Lower lobe of right lung (tissue), 2 donors: Measurements from ENCODE around the gene GPRIN2. TPM values are rescaled to one million over a fixed set of nuclear protein-coding genes. Genes with fewer than 3 reads are reported as not detected.
A peak's percentile ranks its signal among the peaks of the same experiment; 100 is the strongest.
"Not testable (repeated sequence)": the region's sequence is repeated elsewhere in the genome, so short reads cannot be mapped to it uniquely, and the experiment has no call there.

ENCODE experiments used
- ATAC-seq, 2 donors: fragments of 200-7000 bp; cut with Tn5 transposase; one replicate each; pipeline ENCODE4 v1.9.1; 2020 to 2022; ENCODE audit warnings: mild to moderate bottlenecking in 2 of 2, moderate library complexity in 2 of 2
- DNase-seq: peaks from one replicate; pipeline ENCODE4 v3.0.0-alpha.2; 2020
- H3K27ac ChIP-seq: fragments of 200-600 bp; one replicate; pipeline ENCODE4 v1.8.0; 2022
- H3K27me3 ChIP-seq: fragments of 200-600 bp; one replicate; pipeline ENCODE4 v1.8.0; 2022; ENCODE audit warnings: low read depth
- H3K36me3 ChIP-seq: fragments of 200-600 bp; one replicate; pipeline ENCODE4 v1.8.0; 2022; ENCODE audit warnings: mild to moderate bottlenecking
- H3K4me1 ChIP-seq: fragments of 200-600 bp; one replicate; pipeline ENCODE4 v1.8.0; 2022
- H3K4me3 ChIP-seq: fragments of 200-600 bp; one replicate; pipeline ENCODE4 v1.8.0; 2022; ENCODE audit warnings: mild to moderate bottlenecking
- H3K9me3 ChIP-seq: fragments of 200-600 bp; one replicate; pipeline ENCODE4 v1.8.0; 2022
- intact Hi-C: fragments of 100-400 bp; cut with DNase I; formaldehyde crosslinking; loops from one replicate; pipeline ENCODE4 v1.11.0; 2022
- total RNA-seq: library from RNA; stranded (reverse); fragmentation: NEBNext Ultra II Directional; extraction: Animal tissue kit (Norgen Biotek cat#: 25700); gene quantifications from one replicate; pipeline ENCODE4 v1.2.1, GENCODE V29; 2021
- TF ChIP-seq, protein P1 (sequence below): fragments of 200-600 bp; IDR thresholded peaks from one replicate; pipeline ENCODE4 v1.8.0; 2022; ENCODE audit warnings: antibody characterized with exemption, mild to moderate bottlenecking
- donor health status: DM: no; HTN: yes; CAD: no; lungs with severe emphysema.

The GPRIN2 gene
- total RNA-seq, 1 donor from 2014 or later, result 42.1 TPM

DNA sequence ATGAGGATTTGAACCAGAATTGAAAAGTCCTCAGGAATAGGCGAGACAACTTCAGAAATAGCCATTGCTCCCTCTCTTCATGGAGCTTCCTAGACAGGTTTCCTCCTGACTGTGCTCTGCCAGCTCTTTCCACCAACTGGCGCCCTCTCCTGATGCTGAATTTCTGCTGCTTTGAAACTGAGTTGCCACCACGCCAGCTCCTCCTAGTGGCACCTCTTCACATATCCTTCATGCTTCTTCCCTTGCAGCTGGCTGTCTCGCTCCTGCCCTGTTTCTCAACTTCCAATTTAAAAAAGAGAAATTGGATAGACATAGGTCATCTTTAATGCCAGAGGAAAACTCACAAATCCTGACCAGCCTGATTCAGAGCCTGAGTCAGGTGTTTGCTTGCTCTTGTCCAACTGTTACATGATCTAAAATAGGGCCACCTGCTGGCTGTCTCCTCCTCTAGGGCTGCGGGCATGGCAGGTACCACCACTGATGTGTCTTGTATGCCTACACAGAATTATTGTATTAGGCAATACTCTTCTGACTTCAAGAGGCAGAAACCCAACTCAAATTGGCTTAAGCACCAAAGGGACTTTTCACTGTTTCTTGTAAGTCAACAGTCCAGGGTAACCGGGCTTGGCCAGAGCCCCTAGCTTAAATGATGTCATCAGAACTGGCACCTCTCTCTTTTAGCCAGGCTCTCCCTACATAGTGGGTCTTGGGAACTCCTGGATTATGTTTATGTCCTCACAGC is 9.3 kb upstream of the GPRIN2 start:
- H3K4me1 ChIP-seq, H3K27me3 ChIP-seq, H3K9me3 ChIP-seq, H3K27ac ChIP-seq, intact Hi-C loops, H3K36me3 ChIP-seq, H3K4me3 ChIP-seq: not testable (repeated sequence)
- ATAC-seq, result peak; percentile 92
- peak; percentile 79 for DNase-seq
- TF ChIP-seq, protein P1, sequence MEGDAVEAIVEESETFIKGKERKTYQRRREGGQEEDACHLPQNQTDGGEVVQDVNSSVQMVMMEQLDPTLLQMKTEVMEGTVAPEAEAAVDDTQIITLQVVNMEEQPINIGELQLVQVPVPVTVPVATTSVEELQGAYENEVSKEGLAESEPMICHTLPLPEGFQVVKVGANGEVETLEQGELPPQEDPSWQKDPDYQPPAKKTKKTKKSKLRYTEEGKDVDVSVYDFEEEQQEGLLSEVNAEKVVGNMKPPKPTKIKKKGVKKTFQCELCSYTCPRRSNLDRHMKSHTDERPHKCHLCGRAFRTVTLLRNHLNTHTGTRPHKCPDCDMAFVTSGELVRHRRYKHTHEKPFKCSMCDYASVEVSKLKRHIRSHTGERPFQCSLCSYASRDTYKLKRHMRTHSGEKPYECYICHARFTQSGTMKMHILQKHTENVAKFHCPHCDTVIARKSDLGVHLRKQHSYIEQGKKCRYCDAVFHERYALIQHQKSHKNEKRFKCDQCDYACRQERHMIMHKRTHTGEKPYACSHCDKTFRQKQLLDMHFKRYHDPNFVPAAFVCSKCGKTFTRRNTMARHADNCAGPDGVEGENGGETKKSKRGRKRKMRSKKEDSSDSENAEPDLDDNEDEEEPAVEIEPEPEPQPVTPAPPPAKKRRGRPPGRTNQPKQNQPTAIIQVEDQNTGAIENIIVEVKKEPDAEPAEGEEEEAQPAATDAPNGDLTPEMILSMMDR, result peak; percentile 65

DNA sequence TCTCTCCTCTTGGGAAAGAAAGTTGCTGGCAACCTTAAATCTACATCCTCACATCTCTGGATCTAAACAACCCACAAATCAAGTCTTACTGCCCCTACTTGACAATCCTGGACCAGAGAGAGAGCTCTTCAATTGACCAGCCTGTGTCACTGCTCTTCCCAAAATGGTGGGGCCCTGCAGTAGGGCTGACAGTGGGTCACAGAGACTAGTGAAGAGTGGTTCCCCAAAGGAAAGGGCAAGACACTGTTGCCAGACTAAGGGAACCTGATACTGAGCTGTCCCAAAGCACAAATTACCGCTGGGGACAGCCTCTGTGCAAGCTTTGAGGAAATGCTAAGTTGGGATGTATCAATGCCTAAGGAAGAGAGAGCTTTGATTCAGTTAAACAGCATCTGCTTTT is 4.5 kb upstream of the GPRIN2 start:
- DNase-seq, result no peak

DNA sequence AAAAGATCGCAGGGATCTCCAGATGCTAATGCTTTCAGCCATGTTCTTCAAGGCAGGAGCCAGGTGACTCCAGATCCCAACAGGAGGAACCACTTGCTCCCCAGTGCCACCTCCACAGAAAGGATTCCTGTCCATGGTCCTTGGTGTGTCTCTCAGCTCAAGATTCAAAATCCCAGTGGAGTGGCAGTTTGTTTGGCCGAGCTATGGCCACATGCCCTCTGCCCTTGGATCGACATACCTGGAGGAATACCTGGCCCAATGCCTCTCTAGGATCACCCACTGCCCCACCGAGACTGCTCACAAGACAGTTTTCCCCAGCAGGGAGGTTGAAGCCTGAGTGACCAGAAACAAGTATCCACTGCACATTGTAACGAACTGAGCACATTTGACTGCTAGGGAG is 3.9 kb upstream of the GPRIN2 start:
- intact Hi-C loops, result no loop called here
- DNase-seq (peak; percentile 43), ATAC-seq (no peak)
- Histone ChIP-seq H3K27me3 (peaks cover 42% of the 10 kb centered on the region), H3K9me3 (no peaks in the 10 kb centered on the region), H3K36me3 (no peaks in the 10 kb centered on the region), H3K4me1 (peaks cover 10% of the 10 kb centered on the region), H3K4me3 (no peak overlapping the region), H3K27ac (no peak overlapping the region)
- TF ChIP-seq, protein P1, result no peak

More for the DNA sequence above, 4.5 kb upstream of the GPRIN2 start:
- intact Hi-C loops, result no loop called here
- no peak for ATAC-seq
- Histone ChIP-seq H3K27ac (no peak overlapping the region), H3K4me3 (no peak overlapping the region), H3K9me3 (no peaks in the 10 kb centered on the region), H3K4me1 (peaks cover 4% of the 10 kb centered on the region), H3K36me3 (no peaks in the 10 kb centered on the region), H3K27me3 (peaks cover 36% of the 10 kb centered on the region)
- TF ChIP-seq, protein P1, result no peak

DNA sequence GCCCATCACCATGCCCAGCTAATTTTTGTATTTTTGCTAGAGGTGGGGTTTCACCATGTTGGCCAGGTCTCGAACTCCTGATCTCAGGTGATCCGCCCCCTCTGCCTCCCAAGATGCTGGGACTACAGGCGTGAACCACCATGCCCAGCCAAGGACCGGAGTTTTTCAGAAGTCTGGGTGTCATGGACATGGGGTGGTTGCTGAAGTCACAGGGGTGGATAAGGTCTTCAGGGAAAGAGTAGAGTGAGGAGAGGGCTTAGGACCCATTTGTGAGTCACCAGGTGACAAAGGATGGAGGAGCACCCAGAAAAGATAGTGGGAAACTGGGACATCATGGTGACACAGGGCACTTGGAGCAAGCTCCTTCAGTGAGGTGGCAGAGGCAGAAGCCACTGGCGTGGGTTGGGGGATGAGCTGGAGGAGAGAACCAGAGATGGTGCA is 2.8 kb upstream of the GPRIN2 start:
- no peaks in the 10 kb centered on the region for H3K36me3 ChIP-seq
- H3K27me3 ChIP-seq, result peaks cover 52% of the 10 kb centered on the region

DNA sequence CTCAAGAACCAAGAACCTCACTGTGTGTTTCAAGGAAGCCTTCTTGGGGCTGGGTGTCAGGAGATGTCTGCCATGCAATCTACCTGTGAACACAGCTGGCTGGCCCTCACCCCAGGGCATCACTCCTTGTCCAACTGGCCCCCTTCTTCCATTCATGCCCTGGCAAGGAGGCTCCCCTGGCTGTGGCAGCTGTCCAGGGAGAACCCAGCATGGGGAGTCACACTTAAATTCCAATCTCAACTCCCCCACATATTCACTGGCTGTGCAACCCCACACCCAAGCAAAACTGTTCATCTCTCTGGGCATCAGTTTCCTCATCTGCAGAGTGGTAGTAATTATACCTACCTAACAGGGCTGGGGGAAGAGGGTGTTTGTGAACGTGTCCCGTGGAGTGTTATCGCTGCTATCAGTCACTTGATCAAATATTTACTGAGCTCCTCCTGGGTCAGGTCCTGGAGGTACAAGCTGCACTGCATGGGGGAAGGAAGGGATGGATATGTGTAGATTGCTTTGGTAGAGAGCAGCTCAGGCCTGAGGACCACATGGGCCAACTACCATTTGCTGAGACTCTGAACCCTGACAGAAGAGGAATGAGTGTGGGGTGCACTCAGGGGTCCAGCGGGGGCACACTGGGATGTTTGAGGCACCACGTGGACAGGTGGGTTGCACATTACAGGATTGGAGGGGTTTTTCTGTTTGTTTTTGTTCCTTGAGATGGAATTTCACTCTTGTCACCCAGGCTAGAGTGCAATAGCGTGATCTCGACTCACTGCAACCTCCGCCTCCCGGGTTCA is 2.1 kb upstream of the GPRIN2 start:
- Histone ChIP-seq H3K4me3 (no peak overlapping the region), H3K4me1 (peaks cover 11% of the 10 kb centered on the region), H3K27ac (no peak overlapping the region), H3K9me3 (no peaks in the 10 kb centered on the region), H3K27me3 (peaks cover 52% of the 10 kb centered on the region), H3K36me3 (no peaks in the 10 kb centered on the region)
- TF ChIP-seq, protein P1, result no peak
- no peak for ATAC-seq
- intact Hi-C loops, result no loop called here
- peak; percentile 51 for DNase-seq

More for the DNA sequence above, 2.8 kb upstream of the GPRIN2 start:
- TF ChIP-seq, protein P1, result no peak
- Histone ChIP-seq H3K27ac (no peak overlapping the region), H3K4me3 (no peak overlapping the region), H3K4me1 (peaks cover 10% of the 10 kb centered on the region), H3K9me3 (no peaks in the 10 kb centered on the region)
- intact Hi-C loops, result no loop called here
- peak; percentile 44 for DNase-seq
- no peak for ATAC-seq
